ENCODE measurements around the gene NUP107.

The NUP107 gene

GRCh38 chr12:68776976-68777610, 90.3 kb downstream of the NUP107 start:
- no peak for DNase-seq

- DNase-seq, result no peak
Measured at GRCh38 chr12:68779280-68779679, 92.5 kb downstream of the NUP107 start.

GRCh38 chr12:68780731-68781130, 94.0 kb downstream of the NUP107 start:
- DNase-seq, result no peak

- DNase-seq, result no peak
Measured at GRCh38 chr12:68781728-68782127, 95.0 kb downstream of the NUP107 start.

DNA sequence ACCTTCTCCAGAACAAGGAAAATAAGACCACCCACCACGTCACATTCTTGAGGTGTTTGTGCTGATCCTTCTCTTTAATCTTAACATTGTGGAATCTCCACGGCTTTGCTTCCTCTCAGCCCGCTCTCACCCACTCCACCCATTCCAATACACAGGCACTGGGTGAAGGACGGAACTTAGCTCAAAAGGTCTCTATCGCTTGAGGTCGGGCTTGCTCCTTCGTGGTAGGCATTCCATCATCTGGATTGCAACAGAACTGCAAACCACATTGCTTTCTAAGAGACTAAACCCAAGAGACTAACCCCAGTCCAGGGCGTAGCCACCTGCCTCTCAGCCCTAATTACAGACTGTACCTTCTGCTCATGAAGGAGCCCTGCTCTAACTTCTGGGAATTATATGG, 97.2 kb downstream of the NUP107 start:
- no peak for DNase-seq

DNA sequence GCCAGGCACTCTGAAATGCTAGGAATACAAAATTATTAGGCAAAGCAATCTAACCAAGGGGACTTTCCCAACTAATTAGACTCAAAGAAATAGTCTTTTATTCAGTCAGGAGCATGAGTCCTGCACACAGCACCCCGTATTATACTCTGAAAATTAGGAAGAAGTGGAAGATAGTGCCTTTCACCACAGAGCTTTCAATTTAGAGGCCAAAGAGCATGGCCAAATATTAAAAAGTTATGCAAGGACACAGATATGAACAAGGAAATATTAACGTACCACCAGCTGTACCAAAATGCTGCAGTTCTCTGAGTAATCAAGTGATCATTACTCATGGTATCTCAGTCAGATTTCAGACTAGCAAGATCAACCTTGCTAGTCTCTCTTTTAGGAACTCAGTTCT, 98.6 kb downstream of the NUP107 start:
- no peak for DNase-seq

DNA sequence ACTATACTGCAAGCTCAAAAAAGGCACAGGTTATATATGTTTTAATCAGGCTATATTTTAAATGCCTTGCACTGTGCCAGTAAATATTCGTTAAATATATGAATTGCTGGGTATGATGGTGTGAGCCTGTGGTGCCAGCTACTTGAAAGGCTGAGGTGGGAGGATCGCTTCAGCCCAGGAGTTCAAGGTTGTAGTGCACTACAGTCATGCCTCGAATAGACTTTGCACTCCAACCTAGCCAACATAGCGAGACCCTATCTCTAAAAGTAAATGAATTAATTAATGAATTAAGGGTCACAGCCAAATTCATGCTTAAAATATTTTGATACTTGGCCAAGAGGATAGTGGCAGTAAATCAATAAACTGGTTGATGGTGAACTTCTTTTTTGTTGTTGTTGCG, 99.0 kb downstream of the NUP107 start:
- DNase-seq, result no peak

DNA sequence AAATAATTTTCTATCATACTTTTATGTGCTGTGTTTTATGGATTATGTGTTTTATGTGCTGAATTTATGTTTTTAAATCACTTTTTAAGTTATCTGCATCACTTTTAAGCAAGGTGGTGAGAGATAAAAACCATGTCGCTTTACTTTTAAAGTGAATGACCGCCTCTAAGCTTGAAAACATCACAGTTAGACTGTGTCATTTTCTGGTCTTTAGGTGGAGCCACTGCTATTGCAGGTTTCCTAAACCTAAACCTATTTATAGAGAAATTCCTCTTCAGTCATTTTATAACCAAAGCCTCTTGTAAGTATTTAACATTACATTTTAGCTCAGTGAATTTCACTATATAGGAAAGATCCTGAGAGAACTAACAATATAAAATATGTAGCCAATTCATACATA, 100.2 kb downstream of the NUP107 start:
- DNase-seq, result no peak

GRCh38 chr12:68788554-68789143, 101.9 kb downstream of the NUP107 start:
- DNase-seq, result no peak

- no peak for DNase-seq
Measured at GRCh38 chr12:68789144-68789878, 102.5 kb downstream of the NUP107 start.

DNA sequence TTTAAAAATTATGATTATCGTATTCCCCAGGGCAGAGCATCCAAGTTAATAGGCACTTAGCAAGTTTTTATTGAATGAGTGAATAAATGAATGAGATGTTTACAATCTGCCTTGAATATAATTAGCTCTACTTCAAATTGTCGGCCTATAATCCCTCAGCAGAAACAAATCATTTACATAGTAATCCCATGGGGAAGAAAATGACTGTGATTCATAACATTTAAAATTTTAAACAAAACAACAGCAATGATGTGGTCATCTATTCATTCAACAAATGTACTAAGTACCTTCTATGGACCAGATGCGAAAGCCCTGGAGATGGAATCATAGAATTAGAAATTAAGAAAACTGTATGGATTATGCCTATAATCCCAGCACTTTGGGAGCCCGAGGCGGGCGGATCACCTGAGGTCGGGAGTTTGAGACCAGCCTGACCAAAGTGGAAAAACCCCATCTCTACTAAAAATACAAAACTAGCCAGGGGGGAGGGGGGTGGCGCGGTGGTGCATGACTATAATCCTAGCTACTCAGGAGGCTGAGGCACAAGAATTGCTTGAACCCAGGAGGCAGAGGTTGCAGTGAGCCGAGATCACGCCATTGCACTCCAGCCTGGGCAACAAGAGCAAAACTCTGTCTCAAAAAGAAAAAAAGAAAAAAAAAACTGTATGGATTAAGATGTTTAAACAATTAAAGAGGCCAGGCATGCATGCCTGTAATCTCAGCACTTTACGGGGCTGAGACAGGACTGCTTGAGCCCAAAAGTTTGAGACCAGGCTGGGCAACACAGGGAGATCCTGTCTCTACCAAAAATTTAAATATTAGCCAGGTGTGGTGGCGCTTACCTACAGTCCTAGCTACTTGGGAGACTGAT, 103.5 kb downstream of the NUP107 start:
- no peak for DNase-seq

DNA sequence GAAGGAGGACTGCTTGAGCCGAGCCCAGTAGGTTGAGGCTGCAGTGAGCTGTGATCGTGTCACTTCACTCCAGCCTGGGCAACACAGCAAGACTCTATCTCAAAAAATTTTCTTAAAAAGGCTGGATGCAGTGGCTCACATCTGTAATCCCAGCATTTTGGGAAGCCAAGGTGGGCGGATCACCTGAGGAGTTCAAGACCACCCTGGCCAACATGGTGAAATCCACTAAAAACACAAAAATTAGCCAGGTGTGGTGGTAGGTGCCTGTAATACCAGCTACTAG, 104.1 kb downstream of the NUP107 start:
- no peak for DNase-seq

DNA sequence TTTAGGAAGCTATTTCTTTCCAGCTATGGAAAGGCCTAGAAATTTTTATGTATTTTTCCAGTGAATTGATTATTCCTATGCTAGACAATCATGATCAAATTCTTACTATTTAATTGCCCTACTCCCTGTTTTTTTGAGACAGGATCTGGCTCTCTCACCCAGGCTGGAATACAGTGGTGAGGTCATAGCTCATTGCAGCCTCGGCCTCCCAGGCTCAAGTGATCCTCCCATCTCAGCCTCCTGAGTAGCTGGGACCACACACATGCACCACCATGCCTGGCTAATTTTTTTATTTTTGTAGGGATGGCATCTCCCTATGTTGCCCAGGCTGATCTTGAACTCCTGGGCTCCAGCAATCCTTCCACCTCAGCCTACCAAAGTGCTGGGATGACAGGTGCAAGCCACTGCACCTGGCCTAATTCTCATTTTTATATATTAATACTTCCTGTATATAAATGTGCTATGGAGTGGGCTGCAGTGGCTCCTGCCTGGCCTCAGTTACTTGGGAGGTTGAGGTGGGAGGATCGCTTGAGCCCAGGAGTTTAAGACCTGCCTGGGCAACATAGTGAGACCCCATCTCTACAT, 105.2 kb downstream of the NUP107 start:
- DNase-seq, result no peak

DNA sequence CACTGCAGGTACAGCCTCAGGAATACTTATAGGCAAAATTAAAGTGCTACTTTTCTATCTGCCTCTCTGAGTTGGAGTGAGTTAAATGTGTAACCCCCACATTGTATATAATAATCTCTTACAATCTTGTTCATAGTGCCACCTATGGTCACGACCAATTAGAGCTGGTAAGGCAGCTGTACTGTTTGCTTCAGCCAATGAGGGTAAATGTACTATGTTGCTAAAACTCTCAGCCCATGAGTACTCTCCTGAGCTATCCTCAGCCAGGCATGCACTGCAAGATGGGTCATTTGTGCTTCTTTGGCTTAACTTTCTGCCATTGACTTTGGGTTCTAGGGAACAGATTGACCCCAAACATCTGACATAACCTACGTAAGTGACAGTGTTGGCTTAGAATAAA, 106.2 kb downstream of the NUP107 start:
- DNase-seq, result peak; percentile 44

DNA sequence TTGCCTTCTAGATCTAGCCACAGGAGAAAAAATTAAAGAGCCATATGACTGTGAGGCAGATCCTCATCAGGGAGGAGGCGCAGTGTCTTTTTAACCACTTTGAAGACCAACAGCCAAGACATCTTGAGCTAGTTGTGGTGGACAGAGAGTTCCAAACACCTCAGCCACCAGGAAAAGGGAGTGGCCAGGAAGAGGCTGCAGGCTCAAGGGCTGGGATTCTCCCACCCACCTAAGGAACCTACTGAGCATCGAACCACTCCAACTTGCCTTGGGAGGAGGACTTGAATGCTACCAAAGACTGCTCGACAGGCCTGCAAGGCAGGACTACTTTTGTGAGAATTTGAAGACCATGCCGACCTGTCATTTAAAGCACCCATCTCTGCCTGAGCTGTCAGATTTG, 106.7 kb downstream of the NUP107 start:
- DNase-seq, result no peak

DNA sequence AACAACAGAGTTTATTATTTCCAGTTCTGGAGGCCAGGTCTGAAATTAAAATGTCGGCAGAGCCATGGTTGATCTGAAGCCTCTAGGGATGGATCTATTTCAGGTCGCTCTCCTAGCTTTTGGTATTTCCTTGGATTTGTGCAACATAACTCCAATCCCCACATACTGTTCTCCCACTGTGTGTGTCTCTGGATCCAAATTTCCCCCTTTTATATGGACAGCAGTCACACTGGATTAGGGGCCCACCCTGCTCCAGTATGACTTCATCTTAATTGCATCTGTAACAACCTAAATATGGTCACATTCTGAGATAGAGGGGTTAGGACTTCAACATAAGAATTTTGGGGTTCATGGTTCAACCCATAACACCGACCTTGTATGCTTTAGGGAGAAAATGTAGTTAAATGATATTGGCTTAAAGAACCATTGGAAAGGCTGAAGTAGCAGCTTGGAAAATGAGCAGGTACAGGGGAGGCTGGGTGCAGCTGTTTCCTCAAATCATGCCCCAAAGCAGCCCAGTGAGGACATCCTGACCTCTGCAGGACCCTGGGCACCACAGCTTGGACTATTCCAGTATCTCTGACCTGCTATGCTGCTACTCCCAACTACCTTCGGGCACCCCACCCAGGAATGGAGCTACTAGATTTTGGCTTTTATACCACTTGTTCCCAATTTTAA, 107.3 kb downstream of the NUP107 start:
- no peak for DNase-seq

DNA sequence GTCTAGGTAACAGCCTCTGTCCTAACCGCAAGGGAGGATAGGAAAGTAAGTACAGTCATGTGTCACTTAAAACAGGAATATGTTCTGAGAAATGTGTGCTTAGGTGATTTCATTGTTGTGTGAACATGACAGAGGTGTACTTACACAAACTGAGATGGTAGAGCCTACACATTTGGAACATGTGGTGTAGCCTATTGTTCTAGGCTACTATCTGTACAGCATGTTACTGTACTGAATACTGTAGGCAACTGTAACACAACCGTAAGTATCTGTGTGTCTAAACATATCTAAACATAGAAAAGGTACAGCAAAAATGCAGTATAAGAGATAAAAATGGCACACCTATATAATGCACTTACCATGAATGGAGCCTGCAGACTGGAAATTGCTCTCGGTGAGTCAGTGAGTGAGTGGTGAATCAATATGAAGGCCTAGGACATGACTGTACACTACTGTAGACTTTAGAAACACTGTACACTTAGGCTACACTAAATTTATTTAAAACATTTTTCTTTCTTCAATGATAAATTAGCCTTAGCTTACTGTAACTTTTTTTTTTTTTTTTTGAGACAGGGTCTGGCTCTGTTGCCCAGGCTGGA, 108.0 kb downstream of the NUP107 start:
- no peak for DNase-seq

All from activated CD4-positive, alpha-beta T cell treated with anti-CD3 and anti-CD28 coated beads, Interleukin-10, Interleukin-2, amounts not matched to agents 100 ng/mL and 50 ng/mL, durations not matched to agents 16 hours and 8 hours (primary cell).